Measurements from ENCODE around the gene PKP3. TPM values are rescaled to one million over a fixed set of nuclear protein-coding genes. Genes with fewer than 3 reads are reported as not detected.

The PKP3 gene
- total and polyA plus RNA-seq, 7 experiments from 2014 or later: not detected

DNA sequence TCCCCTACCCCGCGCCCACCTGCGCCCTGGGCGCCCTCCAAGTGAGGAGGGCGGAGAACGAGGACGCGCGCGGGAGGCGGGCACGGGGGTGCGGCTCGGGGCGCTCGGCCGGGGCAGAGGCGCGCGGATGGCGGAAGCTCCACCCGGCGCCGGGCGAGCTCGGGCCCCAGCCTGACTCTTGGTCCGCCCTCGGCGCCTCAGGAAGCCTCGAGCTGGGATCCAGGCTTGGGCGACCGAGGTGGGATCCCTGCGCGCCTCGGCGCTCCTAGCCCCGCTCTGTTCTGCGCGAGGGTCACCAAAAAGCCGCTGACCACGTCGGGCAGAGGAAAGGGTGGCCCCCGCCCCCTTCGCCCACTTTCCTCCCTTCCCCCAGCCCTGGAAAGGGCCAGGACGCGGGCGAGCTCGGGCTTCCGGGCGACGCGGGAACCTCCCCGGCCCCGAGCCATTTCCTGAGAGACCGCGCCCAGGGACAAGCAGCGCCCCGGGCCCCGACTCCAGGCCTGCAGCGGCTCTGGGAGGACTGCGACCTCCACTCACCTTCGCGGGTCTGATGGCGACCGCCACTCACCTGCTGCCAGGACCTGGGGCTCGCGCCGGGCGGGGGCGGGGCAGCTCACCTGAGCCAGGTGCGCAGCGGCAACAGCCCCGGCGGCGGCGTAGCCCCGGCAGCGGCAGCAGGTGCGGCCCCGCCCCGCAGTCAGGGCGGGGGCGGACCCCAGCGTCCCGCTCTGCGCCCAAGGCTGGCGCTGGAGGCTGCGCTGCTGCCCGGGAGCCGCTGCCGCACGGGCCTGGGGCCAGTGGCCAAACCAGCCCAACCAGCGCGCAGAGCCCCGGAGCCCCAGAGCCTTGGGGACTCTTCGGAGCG, 23.0 kb downstream of the PKP3 start:
- intact Hi-C loops (cut with micrococcal nuclease): loop anchor here (5.0 to 10.0 kb wide), 4 partner anchors 105 to 378 kb away; partner anchors contain the start of genes CEND1 (in 1 of the 2), DEAF1 (in 1 of the 2), IFITM1 (in 1 of the 2) and IFITM2 (in 1 of the 2)

DNA sequence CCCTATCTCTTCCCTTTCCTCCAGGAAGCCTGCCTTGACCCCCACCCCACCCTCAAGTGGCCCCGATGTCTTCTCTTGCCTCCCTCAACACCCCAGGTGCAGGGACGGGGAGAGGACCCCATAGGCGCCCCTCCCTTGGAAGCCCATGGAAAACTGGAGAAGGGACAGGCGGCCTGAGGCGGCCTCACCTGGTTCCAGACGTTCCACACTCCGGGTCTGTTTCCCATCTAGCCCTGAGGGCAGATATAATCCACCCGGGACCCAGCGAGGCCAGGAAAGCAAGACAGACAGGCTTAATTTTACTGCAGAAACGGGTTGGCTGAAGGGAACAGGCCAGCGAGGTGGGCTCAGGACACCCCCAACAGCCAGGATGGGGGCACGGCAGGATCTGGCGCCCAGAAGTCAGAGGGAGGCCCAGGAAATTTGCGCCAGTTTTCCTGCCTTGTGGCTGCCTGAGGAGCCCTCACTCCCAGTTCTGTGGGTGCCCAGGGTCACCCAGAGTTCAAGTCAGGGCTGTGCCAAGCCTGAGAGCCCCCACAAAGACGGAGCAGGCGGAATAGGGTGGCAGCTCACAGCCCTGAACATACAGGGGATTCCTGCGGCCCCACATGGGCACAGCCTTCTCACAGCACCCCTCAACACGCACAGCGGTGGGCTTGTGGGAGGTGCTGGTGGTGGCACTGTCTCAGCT, 23.8 kb downstream of the PKP3 start:
- peak overlapping the region; percentile 14 to 86 (median 74) for H3K27ac Mint-ChIP-seq

More for the DNA sequence above, 23.0 kb downstream of the PKP3 start:
- CTCF ChIA-PET: interaction anchor here (0.9 to 3.2 kb wide), 3 partner anchors 10 to 49 kb away, joined by 7 to 16 read pairs (median 8); partner anchors contain the start of gene PTDSS2
- Mint-ChIP-seq H3K36me3 (peaks cover 0 to 11% (median 0%) of the 10 kb centered on the region in 5 donors), H3K4me3 (peak overlapping the region; percentile 48 to 100 (median 96)), H3K9me3 (peaks cover 0 to 2% (median 0%) of the 10 kb centered on the region in 11 donors), H3K4me1 (peaks cover 10 to 37% (median 17%) of the 10 kb centered on the region in 7 donors), H3K27ac (peak overlapping the region in 4 of 9 donors; percentile 68 to 78 (median 70)), H3K27me3 (no peaks in the 10 kb centered on the region)
- Histone ChIP-seq H3K9me3 (ENCODE audit: control insufficient read depth in 2 of 3, low read length in 3 of 3) (no peaks in the 10 kb centered on the region), H3K36me3 (ENCODE audit: control insufficient read depth in 2 of 3, insufficient read depth in 3 of 3, low read length in 3 of 3) (no peaks in the 10 kb centered on the region), H3K4me3 (ENCODE audit: low read length) (peak overlapping the region; percentile 92), H3K4me1 (ENCODE audit: control insufficient read depth in 2 of 2, insufficient read depth in 2 of 2, low read length in 2 of 2) (peaks cover 11 to 21% of the 10 kb centered on the region in 2 donors), H3K27me3 (ENCODE audit: control insufficient read depth in 2 of 2, insufficient read depth in 2 of 2, low read length in 2 of 2) (no peaks in the 10 kb centered on the region), H3K27ac (ENCODE audit: low read depth, low read length) (peak overlapping the region; percentile 75)
- ATAC-seq: peak; percentile 38
- DNase-seq: peak; percentile 34 to 71 (median 47)
- POLR2A ChIA-PET: interaction anchor here (0.6 to 5.2 kb wide), 16 partner anchors 9 to 389 kb away, joined by 3 to 93 read pairs (median 4); partner anchors contain the start of genes ANO9, BET1L, PTDSS2 and RIC8A

DNA sequence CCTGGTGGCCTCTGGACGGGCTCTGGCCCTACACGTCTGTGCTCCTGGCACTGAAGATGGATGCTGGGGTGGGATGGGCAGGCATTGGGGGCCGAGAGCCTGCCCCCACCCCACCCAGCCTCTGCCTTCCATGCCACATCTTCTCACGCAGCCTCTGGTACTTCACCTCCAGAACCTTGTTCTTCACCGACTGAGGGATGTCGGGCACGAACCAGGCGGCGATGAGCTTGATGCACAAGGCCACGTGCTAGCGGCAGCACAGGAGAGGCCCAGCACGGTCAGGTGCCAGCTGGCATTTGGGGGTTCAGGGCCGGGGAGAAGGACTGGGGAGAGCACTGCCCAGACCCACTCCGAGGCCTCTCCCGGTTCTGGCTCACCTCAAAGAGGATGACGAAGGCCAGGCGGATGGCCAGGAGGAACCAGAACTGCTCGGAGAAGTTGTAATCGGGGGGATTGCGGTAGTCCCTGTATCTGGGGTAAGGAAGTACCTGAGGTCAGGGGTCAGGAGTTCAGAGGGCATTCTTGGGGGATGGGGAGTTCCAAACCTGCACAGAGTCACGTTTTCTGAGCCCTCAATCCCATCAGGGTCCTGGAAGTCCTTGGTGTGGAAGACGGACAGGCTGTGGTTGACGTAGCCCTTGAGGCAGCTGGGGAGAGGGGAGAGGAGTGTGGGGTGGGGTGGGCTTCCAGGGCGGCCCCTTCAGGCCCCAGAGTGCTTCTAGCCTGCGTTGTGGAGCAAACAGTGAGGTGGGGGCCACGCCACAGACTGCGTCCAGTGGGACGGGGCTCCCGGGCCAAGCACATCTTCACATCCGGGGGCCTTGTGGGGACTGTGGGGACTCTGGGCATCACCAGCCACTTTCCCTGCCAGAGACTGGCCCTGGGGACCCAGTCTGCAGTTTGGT, 24.6 kb downstream of the PKP3 start:
- H3K27ac ChIP-seq (ENCODE audit: low read depth, low read length): no peak overlapping the region
- no peak overlapping the region for H3K4me3 ChIP-seq (ENCODE audit: low read length)
- H3K4me1 Mint-ChIP-seq: peaks cover 5 to 30% (median 10%) of the 10 kb centered on the region in 7 donors
- H3K27ac Mint-ChIP-seq: peak overlapping the region; percentile 38 to 71 (median 56)
- H3K27me3 ChIP-seq (ENCODE audit: control insufficient read depth in 2 of 2, insufficient read depth in 2 of 2, low read length in 2 of 2): no peaks in the 10 kb centered on the region
- CTCF ChIA-PET: no interaction called here
- intact Hi-C loops (cut with micrococcal nuclease): loop anchor here (5.0 to 10.0 kb wide), 4 partner anchors 106 to 376 kb away; partner anchors contain the start of genes CEND1 (in 1 of the 2), DEAF1 (in 1 of the 2), IFITM1 (in 1 of the 2) and IFITM2 (in 1 of the 2)
- no peaks in the 10 kb centered on the region for H3K27me3 Mint-ChIP-seq
- POLR2A ChIA-PET: interaction anchor here (0.7 to 2.6 kb wide), 3 partner anchors 12 to 88 kb away, joined by 3 to 17 read pairs (median 4); partner anchors contain the start of gene RNH1
- DNase-seq (peak in 2 of 9 donors; percentile 7 to 9), ATAC-seq (no peak)
- H3K36me3 ChIP-seq (ENCODE audit: control insufficient read depth in 2 of 3, insufficient read depth in 3 of 3, low read length in 3 of 3): no peaks in the 10 kb centered on the region
- H3K9me3 Mint-ChIP-seq: peaks cover 0 to 2% (median 0%) of the 10 kb centered on the region in 11 donors
- peaks cover 0 to 7% (median 0%) of the 10 kb centered on the region in 5 donors for H3K36me3 Mint-ChIP-seq
- peaks cover 3 to 13% of the 10 kb centered on the region in 2 donors for H3K4me1 ChIP-seq (ENCODE audit: control insufficient read depth in 2 of 2, insufficient read depth in 2 of 2, low read length in 2 of 2)
- H3K9me3 ChIP-seq (ENCODE audit: control insufficient read depth in 2 of 3, low read length in 3 of 3): no peaks in the 10 kb centered on the region
- H3K4me3 Mint-ChIP-seq: peak overlapping the region in 3 of 10 donors; percentile 18 to 65 (median 25)

More for the DNA sequence above, 23.8 kb downstream of the PKP3 start:
- Histone ChIP-seq H3K27ac (ENCODE audit: low read depth, low read length) (peak overlapping the region; percentile 75), H3K27me3 (ENCODE audit: control insufficient read depth in 2 of 2, insufficient read depth in 2 of 2, low read length in 2 of 2) (no peaks in the 10 kb centered on the region), H3K4me3 (ENCODE audit: low read length) (no peak overlapping the region), H3K4me1 (ENCODE audit: control insufficient read depth in 2 of 2, insufficient read depth in 2 of 2, low read length in 2 of 2) (peaks cover 10 to 19% of the 10 kb centered on the region in 2 donors), H3K36me3 (ENCODE audit: control insufficient read depth in 2 of 3, insufficient read depth in 3 of 3, low read length in 3 of 3) (no peaks in the 10 kb centered on the region), H3K9me3 (ENCODE audit: control insufficient read depth in 2 of 3, low read length in 3 of 3) (no peaks in the 10 kb centered on the region)
- peaks cover 10 to 37% (median 17%) of the 10 kb centered on the region in 7 donors for H3K4me1 Mint-ChIP-seq
- peaks cover 0 to 11% (median 0%) of the 10 kb centered on the region in 5 donors for H3K36me3 Mint-ChIP-seq
- ChIA-PET CTCF (interaction anchor here (3.2 kb wide), 1 partner anchor 31 kb away, joined by 16 read pairs; the partner anchor contains the start of gene PTDSS2), POLR2A (interaction anchor here (0.6 to 2.6 kb wide), 8 partner anchors 8 to 278 kb away, joined by 3 to 29 read pairs (median 4); partner anchors contain the start of genes ANO9, RNH1 and TMEM80)
- peak overlapping the region; percentile 37 to 100 (median 69) for H3K4me3 Mint-ChIP-seq
- DNase-seq (peak in 1 of 9 donors; percentile 21), ATAC-seq (no peak)
- intact Hi-C loops (cut with micrococcal nuclease): loop anchor here (5.0 to 10.0 kb wide), 4 partner anchors 105 to 377 kb away; partner anchors contain the start of genes CEND1 (in 1 of the 2), DEAF1 (in 1 of the 2), IFITM1 (in 1 of the 2) and IFITM2 (in 1 of the 2)
- H3K9me3 Mint-ChIP-seq: peaks cover 0 to 2% (median 0%) of the 10 kb centered on the region in 11 donors
- H3K27me3 Mint-ChIP-seq: no peaks in the 10 kb centered on the region

DNA sequence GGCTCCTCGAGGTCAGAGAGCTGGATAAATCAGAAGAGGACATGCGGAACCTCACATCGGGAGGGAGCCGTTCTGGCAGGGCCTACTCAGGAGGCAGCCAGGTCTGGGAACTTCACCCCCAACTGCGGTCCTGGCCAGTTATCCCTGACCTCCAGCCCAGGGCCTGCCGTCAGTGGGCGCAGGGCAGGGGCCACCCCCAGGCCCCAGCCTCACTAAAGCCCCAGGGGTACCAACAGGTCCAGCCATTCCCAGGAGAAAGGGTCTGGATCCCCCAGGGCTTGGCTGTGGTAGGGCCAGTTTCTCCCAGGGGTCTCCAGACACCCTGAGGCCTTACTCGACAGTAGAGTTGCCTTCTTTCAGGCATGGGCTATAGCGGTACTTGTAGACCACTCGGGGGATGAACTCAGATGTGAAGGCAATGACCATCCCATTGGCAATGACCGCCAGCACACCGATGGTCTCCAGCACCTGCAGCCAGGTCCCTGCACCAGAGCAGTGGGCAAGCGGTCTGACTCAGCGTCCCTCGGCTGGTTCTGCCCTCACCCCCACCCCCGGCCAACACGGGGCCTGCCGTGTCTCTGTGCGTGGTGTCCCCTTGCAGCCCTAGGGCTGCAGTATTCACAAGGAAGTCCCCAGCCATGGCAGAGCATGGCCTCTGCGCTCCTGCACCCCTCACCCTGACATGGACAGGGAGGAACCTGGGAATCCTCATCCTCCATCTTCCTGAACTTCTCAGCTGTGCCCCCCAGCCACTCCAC, 25.4 kb downstream of the PKP3 start:
- intact Hi-C loops (cut with micrococcal nuclease): loop anchor here (5.0 to 10.0 kb wide), 4 partner anchors 107 to 375 kb away; partner anchors contain the start of genes CEND1 (in 1 of the 2), DEAF1 (in 1 of the 2), IFITM1 (in 1 of the 2) and IFITM2 (in 1 of the 2)
- POLR2A ChIA-PET: no interaction called here

More for the DNA sequence above, 25.4 kb downstream of the PKP3 start:
- Mint-ChIP-seq H3K4me1 (peaks cover 4 to 27% (median 7%) of the 10 kb centered on the region in 7 donors), H3K9me3 (peaks cover 0 to 2% (median 0%) of the 10 kb centered on the region in 11 donors), H3K36me3 (peaks cover 2 to 9% (median 7%) of the 10 kb centered on the region in 5 donors), H3K27ac (peak overlapping the region in 2 of 9 donors; percentile 41 to 56), H3K4me3 (no peak overlapping the region), H3K27me3 (no peaks in the 10 kb centered on the region)
- H3K4me3 ChIP-seq (ENCODE audit: low read length): no peak overlapping the region
- H3K27ac ChIP-seq (ENCODE audit: low read depth, low read length): no peak overlapping the region
- H3K36me3 ChIP-seq (ENCODE audit: control insufficient read depth in 2 of 3, insufficient read depth in 3 of 3, low read length in 3 of 3): no peaks in the 10 kb centered on the region
- H3K27me3 ChIP-seq (ENCODE audit: control insufficient read depth in 2 of 2, insufficient read depth in 2 of 2, low read length in 2 of 2): no peaks in the 10 kb centered on the region
- peaks cover 3 to 13% of the 10 kb centered on the region in 2 donors for H3K4me1 ChIP-seq (ENCODE audit: control insufficient read depth in 2 of 2, insufficient read depth in 2 of 2, low read length in 2 of 2)
- CTCF ChIA-PET: no interaction called here
- ATAC-seq (no peak), DNase-seq (peak in 1 of 9 donors; percentile 7)
- no peaks in the 10 kb centered on the region for H3K9me3 ChIP-seq (ENCODE audit: control insufficient read depth in 2 of 3, low read length in 3 of 3)

Data from naive thymus-derived CD4-positive, alpha-beta T cell (primary cell).